SIG-M5 treated with dmso at 0.1 percent for 504 hours (cell line): Measurements from ENCODE around the gene WNT2B.

Source experiments
- DNase-seq: peaks from one replicate; lab custom pipeline; 2025; ENCODE audit not compliant: unreplicated experiment; lab: John Stamatoyannopoulos, UW

The WNT2B gene

GRCh38 chr1:112565800-112566199 is 57.0 kb downstream of the WNT2B start:
- DNase-seq, result no peak

GRCh38 chr1:112575154-112575804 is 66.5 kb downstream of the WNT2B start:
- no peak for DNase-seq

GRCh38 chr1:112576240-112576639 is 67.5 kb downstream of the WNT2B start:
- DNase-seq, result no peak
